ENCODE measurements around the gene NFIB.

NFIB gene

GRCh38 chr9:14304259-14304658 is 9.7 kb downstream of the NFIB start:
- no peak for TF ChIP-seq CTCF (conservative IDR thresholded peaks at IDR 0.05; ENCODE audit: low read depth, low read length)
- no peak overlapping the region for H3K4me3 ChIP-seq (ENCODE audit: low read depth, low read length)
- DNase-seq (ENCODE audit: low read depth), result no peak

GRCh38 chr9:14303521-14303920 is 10.4 kb downstream of the NFIB start:
- no peak overlapping the region for H3K4me3 ChIP-seq (ENCODE audit: low read depth, low read length)
- no peak for DNase-seq (ENCODE audit: low read depth)
- TF ChIP-seq CTCF (conservative IDR thresholded peaks at IDR 0.05; ENCODE audit: low read depth, low read length), result no peak

GRCh38 chr9:14303100-14303499 is 10.8 kb downstream of the NFIB start:
- TF ChIP-seq CTCF (conservative IDR thresholded peaks at IDR 0.05; ENCODE audit: low read depth, low read length), result no peak
- no peak overlapping the region for H3K4me3 ChIP-seq (ENCODE audit: low read depth, low read length)
- no peak for DNase-seq (ENCODE audit: low read depth)

GRCh38 chr9:14302405-14302804 is 11.5 kb downstream of the NFIB start:
- H3K4me3 ChIP-seq (ENCODE audit: low read depth, low read length), result no peak overlapping the region
- TF ChIP-seq CTCF (conservative IDR thresholded peaks at IDR 0.05; ENCODE audit: low read depth, low read length), result no peak
- no peak for DNase-seq (ENCODE audit: low read depth)

GRCh38 chr9:14301583-14302021 is 12.3 kb downstream of the NFIB start:
- DNase-seq (ENCODE audit: low read depth), result no peak
- no peak for TF ChIP-seq CTCF (conservative IDR thresholded peaks at IDR 0.05; ENCODE audit: low read depth, low read length)
- no peak overlapping the region for H3K4me3 ChIP-seq (ENCODE audit: low read depth, low read length)

GRCh38 chr9:14301006-14301405 is 12.9 kb downstream of the NFIB start:
- no peak for DNase-seq (ENCODE audit: low read depth)
- TF ChIP-seq CTCF (conservative IDR thresholded peaks at IDR 0.05; ENCODE audit: low read depth, low read length), result no peak
- H3K4me3 ChIP-seq (ENCODE audit: low read depth, low read length), result no peak overlapping the region

- no peak for DNase-seq (ENCODE audit: low read depth)
- no peak for TF ChIP-seq CTCF (conservative IDR thresholded peaks at IDR 0.05; ENCODE audit: low read depth, low read length)
- H3K4me3 ChIP-seq (ENCODE audit: low read depth, low read length), result no peak overlapping the region
Observed at GRCh38 chr9:14300588-14300987, 13.4 kb downstream of the NFIB start.

All from choroid plexus epithelial cell (primary cell).